Epithelial cell of esophagus (primary cell): ENCODE measurements around the gene WNK2.

Experiments used
- DNase-seq: peaks from one replicate; pipeline ENCODE4 v3.0.0; 2010; ENCODE audit warnings: low read depth
- H3K4me3 ChIP-seq: 2 replicates; pipeline ENCODE4 v1.5.1; 2011; ENCODE audit warnings: mild to moderate bottlenecking, low read length, control low read depth
- TF ChIP-seq, protein P1 (sequence below): IDR thresholded peaks from 2 replicates; pipeline ENCODE4 v1.5.1; 2011; ENCODE audit warnings: low read depth, mild to moderate bottlenecking, low read length, control low read depth, inconsistent platforms; ENCODE audit not compliant: insufficient read depth; ENCODE audit errors: missing control alignments

Gene WNK2

DNA sequence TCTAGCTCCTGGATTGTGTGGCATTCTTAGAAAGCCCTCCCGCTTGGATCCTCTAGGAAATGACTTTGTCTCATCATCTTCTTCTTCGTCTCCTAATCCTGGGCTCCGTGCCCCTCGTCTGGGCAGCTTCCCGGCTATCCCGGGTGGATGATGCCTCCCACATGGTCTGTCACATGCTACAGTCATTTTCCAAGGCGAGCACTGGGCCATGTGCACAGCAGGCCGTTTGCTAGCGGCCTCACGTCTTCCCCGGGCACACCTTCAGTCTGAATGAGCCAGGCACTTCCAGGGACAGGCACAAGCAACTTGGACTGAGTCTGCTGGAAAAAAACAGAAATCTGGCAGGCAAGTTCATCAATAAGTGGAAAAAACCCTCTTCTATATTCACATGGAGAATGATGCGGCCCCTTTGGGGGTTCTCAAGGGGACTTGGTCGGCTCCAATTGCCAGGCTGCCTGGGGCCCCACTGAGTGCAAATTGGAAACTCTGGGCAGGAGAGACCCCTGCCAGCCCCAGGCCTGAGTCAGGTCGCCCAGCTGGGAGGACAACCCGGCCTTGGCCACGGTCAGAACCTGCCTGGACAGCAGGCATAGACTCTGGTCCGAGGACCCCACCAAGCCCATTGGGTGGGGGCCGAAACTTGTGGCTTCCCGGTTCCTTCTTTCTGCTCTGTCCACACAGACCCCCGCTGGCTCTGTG is 11.1 kb upstream of the WNK2 start:
- TF ChIP-seq, protein P1, sequence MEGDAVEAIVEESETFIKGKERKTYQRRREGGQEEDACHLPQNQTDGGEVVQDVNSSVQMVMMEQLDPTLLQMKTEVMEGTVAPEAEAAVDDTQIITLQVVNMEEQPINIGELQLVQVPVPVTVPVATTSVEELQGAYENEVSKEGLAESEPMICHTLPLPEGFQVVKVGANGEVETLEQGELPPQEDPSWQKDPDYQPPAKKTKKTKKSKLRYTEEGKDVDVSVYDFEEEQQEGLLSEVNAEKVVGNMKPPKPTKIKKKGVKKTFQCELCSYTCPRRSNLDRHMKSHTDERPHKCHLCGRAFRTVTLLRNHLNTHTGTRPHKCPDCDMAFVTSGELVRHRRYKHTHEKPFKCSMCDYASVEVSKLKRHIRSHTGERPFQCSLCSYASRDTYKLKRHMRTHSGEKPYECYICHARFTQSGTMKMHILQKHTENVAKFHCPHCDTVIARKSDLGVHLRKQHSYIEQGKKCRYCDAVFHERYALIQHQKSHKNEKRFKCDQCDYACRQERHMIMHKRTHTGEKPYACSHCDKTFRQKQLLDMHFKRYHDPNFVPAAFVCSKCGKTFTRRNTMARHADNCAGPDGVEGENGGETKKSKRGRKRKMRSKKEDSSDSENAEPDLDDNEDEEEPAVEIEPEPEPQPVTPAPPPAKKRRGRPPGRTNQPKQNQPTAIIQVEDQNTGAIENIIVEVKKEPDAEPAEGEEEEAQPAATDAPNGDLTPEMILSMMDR = no peak
- no peak for DNase-seq
- H3K4me3 ChIP-seq = no peak overlapping the region

DNA sequence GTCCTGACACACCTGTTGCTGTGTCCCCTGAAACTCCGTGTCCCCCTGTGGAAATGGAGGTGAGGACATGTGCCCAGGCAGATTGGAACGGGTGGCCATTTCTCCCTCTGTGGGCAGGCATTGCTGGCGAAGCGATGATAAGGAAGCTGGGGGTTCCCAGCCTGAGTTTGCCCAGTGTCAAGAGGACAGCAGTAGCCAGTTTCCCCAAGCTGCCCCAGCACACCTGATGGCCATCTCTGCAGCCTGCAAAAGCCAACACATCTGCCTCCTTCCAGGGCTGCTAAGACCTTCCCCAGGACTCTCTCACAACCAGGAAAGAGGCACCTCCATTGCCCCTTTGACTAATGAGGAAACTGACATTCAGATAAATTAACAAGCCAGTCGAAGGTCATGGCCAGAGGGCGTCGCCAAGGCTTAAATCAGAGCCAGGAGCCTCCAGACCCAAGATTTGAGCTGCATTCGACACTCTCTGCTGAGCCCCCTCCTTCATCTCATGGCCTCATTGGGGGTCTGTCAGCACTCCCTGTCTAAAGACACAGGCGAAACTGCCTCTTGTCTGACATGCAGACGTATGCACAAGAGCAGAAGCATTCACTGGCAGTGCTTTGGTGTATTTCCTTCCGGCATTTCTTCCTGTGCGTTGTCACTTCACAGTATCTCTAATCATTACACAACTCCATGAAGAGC is 10.4 kb upstream of the WNK2 start:
- no peak for DNase-seq
- TF ChIP-seq, protein P1 = no peak
- H3K4me3 ChIP-seq = no peak overlapping the region

DNA sequence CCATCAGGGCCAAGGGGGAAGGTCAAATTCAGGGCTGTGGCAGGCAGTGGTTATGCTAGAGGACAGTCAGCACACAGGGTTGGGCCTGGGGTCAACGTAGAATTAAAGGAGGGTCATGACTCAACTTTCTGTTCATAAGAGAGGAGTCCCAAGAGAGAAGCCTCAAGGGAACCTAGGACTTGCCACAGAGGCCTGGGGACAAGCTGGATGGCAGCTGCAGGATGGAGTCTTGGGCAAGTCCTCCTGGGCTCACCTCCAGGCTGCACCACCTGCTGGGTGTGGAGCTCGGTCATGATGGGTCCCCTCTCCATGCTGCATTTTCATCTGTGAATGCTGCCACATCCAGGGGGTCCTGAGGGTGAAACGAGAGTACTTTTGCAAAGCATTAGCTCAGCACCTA is 9.0 kb upstream of the WNK2 start:
- no peak for DNase-seq
- TF ChIP-seq, protein P1 = no peak
- H3K4me3 ChIP-seq = no peak overlapping the region

DNA sequence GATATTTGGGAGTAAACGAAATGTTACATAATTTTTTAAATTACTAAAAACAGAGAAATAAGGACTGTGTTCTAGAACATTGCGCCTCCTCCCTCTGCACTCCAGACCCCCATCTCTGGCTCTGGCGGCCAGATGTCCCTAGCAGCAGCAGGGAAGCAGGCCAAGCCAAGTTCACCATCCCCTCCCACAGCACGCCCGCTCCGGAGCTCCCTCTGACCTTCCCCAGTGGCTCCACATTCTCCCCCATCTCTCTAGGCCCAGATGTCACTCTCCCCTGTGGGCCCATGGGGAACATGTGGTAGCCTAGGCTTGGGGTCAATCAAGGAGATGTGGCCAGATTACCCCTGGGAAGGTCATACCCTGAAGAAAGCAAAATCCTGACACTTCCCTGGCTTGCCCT is 6.3 kb upstream of the WNK2 start:
- DNase-seq = no peak
- no peak overlapping the region for H3K4me3 ChIP-seq
- TF ChIP-seq, protein P1 = no peak

DNA sequence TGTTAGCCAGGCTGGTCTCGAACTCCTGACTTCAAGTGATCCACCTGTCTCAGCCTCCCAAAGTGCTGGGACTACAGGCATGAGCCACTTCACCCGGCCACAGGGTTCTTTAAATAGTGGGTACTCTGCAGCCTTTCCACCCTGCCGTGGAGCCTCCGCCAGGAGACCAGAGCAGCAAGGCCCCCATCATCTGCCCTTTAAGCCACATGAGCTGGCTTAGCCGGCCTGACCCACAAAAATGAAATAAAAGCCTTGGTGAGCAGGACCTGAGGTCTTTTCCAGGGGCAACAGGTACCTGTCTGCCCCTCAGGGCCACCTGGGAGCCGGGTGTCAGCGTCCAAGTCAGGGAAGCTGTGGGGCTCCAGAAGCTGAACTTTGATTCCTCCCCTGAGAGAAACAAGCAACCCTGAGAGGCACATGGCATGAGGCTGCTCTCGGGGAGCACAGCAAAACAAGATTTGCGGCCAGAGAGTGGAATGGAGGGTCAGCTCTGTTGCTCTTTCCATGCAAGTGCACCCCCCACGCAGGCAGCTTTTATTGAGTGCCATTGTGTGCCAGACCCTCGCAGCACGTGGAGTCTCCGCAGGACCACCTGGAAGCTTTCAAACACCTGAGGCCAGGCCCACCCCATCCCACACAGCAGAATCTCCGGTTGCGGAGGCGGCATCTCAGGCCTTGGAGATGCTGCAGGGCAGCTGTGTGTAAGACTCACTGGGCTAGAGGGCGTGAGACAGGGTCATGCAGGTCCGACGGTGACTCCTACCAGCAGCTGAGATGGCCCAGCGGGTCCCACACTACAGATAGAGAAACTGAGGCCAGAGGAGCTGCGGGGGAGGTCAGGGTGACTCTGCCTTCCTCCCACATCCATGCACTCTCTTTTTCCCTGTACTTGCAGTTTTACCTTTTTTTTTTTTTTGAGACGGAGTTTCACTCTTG is 4.8 kb upstream of the WNK2 start:
- H3K4me3 ChIP-seq = no peak overlapping the region
- TF ChIP-seq, protein P1 = no peak
- DNase-seq = no peak

DNA sequence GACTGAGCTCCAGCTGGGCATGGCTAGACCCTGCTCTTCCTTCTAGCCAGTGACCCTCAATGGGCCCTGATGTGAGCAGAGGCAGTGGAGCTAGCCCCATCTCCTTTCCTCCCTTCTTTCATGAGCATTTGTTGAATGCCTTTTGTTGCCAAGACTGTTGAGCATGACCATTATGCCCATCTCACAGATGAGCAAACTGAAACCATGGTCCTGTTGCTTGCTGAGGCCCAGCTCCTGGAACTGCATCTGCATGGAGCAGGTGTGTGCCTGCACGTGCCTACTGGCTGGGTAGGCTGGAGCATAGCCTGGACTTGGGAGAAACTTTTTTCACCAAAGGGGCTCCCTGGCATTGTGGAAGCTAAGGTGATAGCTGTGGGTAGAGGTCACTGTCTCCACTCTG is 3.0 kb upstream of the WNK2 start:
- no peak overlapping the region for H3K4me3 ChIP-seq
- DNase-seq = no peak
- TF ChIP-seq, protein P1 = no peak
